OCI-LY7 (cell line): ENCODE measurements around the gene HMGB1.

ENCODE experiments used
- CTCF ChIP-seq: fragments of 200-600 bp; sonication (generic); conservative IDR thresholded peaks from 2 replicates; pipeline ENCODE4 v1.5.1; 2014; ENCODE audit warnings: mild to moderate bottlenecking, antibody characterized with exemption, low read length, moderate library complexity, mixed read lengths
- EZH2phosphoT487 ChIP-seq: fragments of 200-600 bp; sonication (generic); IDR thresholded peaks from 2 replicates; pipeline ENCODE4 v1.6.1; 2018; ENCODE audit warnings: low read depth, borderline replicate concordance, mild to moderate bottlenecking, mixed run types, antibody characterized with exemption, low read length, moderate library complexity, mixed read lengths

GRCh38 chr13:30431269-30431940 is 34.3 kb downstream of the HMGB1 start:
- TF ChIP-seq CTCF (no peak), EZH2phosphoT487 (no peak)
